HepG2 (cell line): ENCODE data around the gene CABLES1. TPM values are rescaled to one million over a fixed set of nuclear protein-coding genes. Genes with fewer than 3 reads are reported as not detected.

ENCODE experiments used
- ATAC-seq: fragments of 200-7000 bp; cut with Tn5 transposase; 3 replicates; pipeline ENCODE4 v1.9.1; 2020; ENCODE audit warnings: mild to moderate bottlenecking, moderate library complexity
- BruUV-seq: library from RNA; stranded (reverse); fragments of 400-500 nt; replicated peaks from 2 replicates; lab custom pipeline; 2021; lab: Mats Ljungman, UMichigan
- CTCF ChIA-PET: fragments of 300-600 bp; formaldehyde crosslinking; extraction: SDS; loops from one replicate; lab custom pipeline; 2021; ENCODE audit warnings: low total read pairs, inconsistent platforms, low intra/inter-chr PET ratio; lab: Yijun Ruan, JAX
- POLR2A ChIA-PET: fragments of 350-600 bp; sonication (Branson Sonifier 250); formaldehyde crosslinking; loops from one replicate; lab custom pipeline; 2020; ENCODE audit warnings: antibody characterized with exemption, inconsistent platforms; lab: Yijun Ruan, JAX
- DNase-seq: peaks from one replicate; pipeline ENCODE4 v3.0.0-alpha.2; 2015; ENCODE audit warnings: low spot score
- FAIRE-seq: peaks from 3 replicates; lab custom pipeline; 2011; peaks lifted over from hg19 to GRCh38; lab: Jason Lieb, UNC
- H2AFZ ChIP-seq: one replicate; pipeline ENCODE4 v1.6.1; 2011; ENCODE audit warnings: low read length, inconsistent platforms
- H3K27ac ChIP-seq: fragments of 300-600 bp; 3 replicates; pipeline ENCODE4 v1.8.0; 2011; ENCODE audit warnings: mixed run types, mild to moderate bottlenecking, mixed read lengths, low read length, inconsistent platforms; ENCODE audit not compliant: insufficient read depth; ENCODE audit errors: extremely low read length
- H3K27me3 ChIP-seq, 2 experiments: fragments of 200-600 bp in 1 of 2; 2 replicates in 1 of 2; 3 replicates in 1 of 2; pipeline versions ENCODE4 v1.6.0 to v1.8.0; 2011; ENCODE audit warnings: low read length in 2 of 2, mild to moderate bottlenecking in 2 of 2, moderate library complexity in 2 of 2, inconsistent platforms in 1 of 2; ENCODE audit not compliant: insufficient read depth in 2 of 2, control insufficient read depth in 1 of 2
- H3K36me3 ChIP-seq, 2 experiments: fragments of 200-600 bp in 1 of 2; replicated peaks in 1 of 2; 2 replicates in 1 of 2; 3 replicates in 1 of 2; pipeline versions ENCODE4 v1.5.1 to v1.8.0; 2011; ENCODE audit warnings: low read length in 2 of 2, inconsistent platforms in 1 of 2; ENCODE audit not compliant: insufficient read depth in 2 of 2, control insufficient read depth in 1 of 2
- H3K4me1 ChIP-seq: 2 replicates; pipeline ENCODE4 v1.5.1; 2012; ENCODE audit warnings: low read length, inconsistent platforms; ENCODE audit not compliant: insufficient read depth
- H3K4me2 ChIP-seq: 2 replicates; pipeline ENCODE4 v1.6.0; 2011; ENCODE audit warnings: low read depth, low read length, inconsistent platforms
- H3K4me3 ChIP-seq, 3 experiments: fragments of 200-600 bp in 1 of 3; sonication (generic), shearing (Covaris generic) in 1 of 3; replicated peaks in 1 of 3; 2 replicates each; pipeline ENCODE4 v1.5.1; 2011 to 2016; ENCODE audit warnings: low read length in 3 of 3, inconsistent platforms in 2 of 3, low read depth in 2 of 3, mild to moderate bottlenecking in 2 of 3, control low read depth in 1 of 3, mixed read lengths in 1 of 3; ENCODE audit not compliant: insufficient read depth in 1 of 3
- H3K79me2 ChIP-seq: one replicate; pipeline ENCODE4 v1.6.1; 2011; ENCODE audit warnings: low read length, inconsistent platforms; ENCODE audit not compliant: insufficient read depth
- H3K9ac ChIP-seq: 2 replicates; pipeline ENCODE4 v1.6.0; 2011; ENCODE audit warnings: mild to moderate bottlenecking, low read depth, low read length, inconsistent platforms; ENCODE audit not compliant: insufficient read depth
- H3K9me3 ChIP-seq: 2 replicates; pipeline ENCODE4 v1.5.1; 2012; ENCODE audit warnings: mild to moderate bottlenecking, low read length
- H4K20me1 ChIP-seq: 2 replicates; pipeline ENCODE4 v1.6.0; 2011; ENCODE audit warnings: inconsistent platforms, mild to moderate bottlenecking, low read length, moderate library complexity; ENCODE audit not compliant: insufficient read depth
- ARID5B ChIP-seq: IDR thresholded peaks from 2 replicates; pipeline ENCODE4 v1.4.0; 2020; ENCODE audit warnings: mild to moderate bottlenecking, missing genetic modification reagents
- HMGXB4 ChIP-seq, 2 experiments: sonication (generic) in 1 of 2; formaldehyde crosslinking in 1 of 2; IDR thresholded peaks; 2 replicates each; pipeline versions ENCODE4 v1.4.0 to v1.6.1; 2018 to 2020; ENCODE audit warnings: missing genetic modification reagents in 2 of 2, borderline replicate concordance in 1 of 2, low read depth in 1 of 2, mild to moderate bottlenecking in 1 of 2, missing biosample characterization in 1 of 2
- KLF9 ChIP-seq: IDR thresholded peaks from 2 replicates; pipeline ENCODE4 v1.6.1; 2016; ENCODE audit warnings: low read depth
- KMT2B ChIP-seq: IDR thresholded peaks from 2 replicates; pipeline ENCODE4 v1.6.1; 2016; ENCODE audit warnings: missing genetic modification reagents, missing compliant biosample characterization
- NFKBIZ ChIP-seq: IDR thresholded peaks from 2 replicates; pipeline ENCODE4 v1.6.1; 2018; ENCODE audit warnings: missing genetic modification reagents, missing compliant biosample characterization
- PAWR ChIP-seq: sonication (generic); formaldehyde crosslinking; IDR thresholded peaks from 2 replicates; pipeline ENCODE4 v1.4.0; 2020; ENCODE audit warnings: missing genetic modification reagents, mild to moderate bottlenecking, borderline replicate concordance
- PLSCR1 ChIP-seq: sonication (generic); formaldehyde crosslinking; IDR thresholded peaks from 2 replicates; pipeline ENCODE4 v1.5.0; 2020; ENCODE audit warnings: missing genetic modification reagents, mild to moderate bottlenecking, borderline replicate concordance
- PPARG ChIP-seq: conservative IDR thresholded peaks from 2 replicates; pipeline ENCODE4 v1.6.1; 2016; ENCODE audit warnings: missing biosample characterization, missing genetic modification reagents
- RAD21 ChIP-seq: fragments of 450-650 bp; formaldehyde crosslinking; IDR thresholded peaks from 2 replicates; pipeline ENCODE4 v1.5.0; 2020; ENCODE audit warnings: mild to moderate bottlenecking
- RCOR2 ChIP-seq: IDR thresholded peaks from 2 replicates; pipeline ENCODE4 v1.6.1; 2016; ENCODE audit warnings: missing biosample characterization, missing genetic modification reagents
- STAG1 ChIP-seq: sonication (generic); formaldehyde crosslinking; IDR thresholded peaks from 2 replicates; pipeline ENCODE4 v1.4.0; 2020; ENCODE audit warnings: missing genetic modification reagents
- ZNF33A ChIP-seq: sonication (generic); formaldehyde crosslinking; IDR thresholded peaks from 2 replicates; pipeline ENCODE4 v1.5.1; 2020; ENCODE audit warnings: missing genetic modification reagents, mild to moderate bottlenecking, moderate library complexity, borderline replicate concordance
- ZNF569 ChIP-seq: sonication (generic); formaldehyde crosslinking; IDR thresholded peaks from 2 replicates; pipeline ENCODE4 v1.5.0; 2020; ENCODE audit warnings: mild to moderate bottlenecking, missing genetic modification reagents, moderate library complexity, borderline replicate concordance
- ZNF691 ChIP-seq: sonication (generic); formaldehyde crosslinking; IDR thresholded peaks from 2 replicates; pipeline ENCODE4 v1.4.0; 2020; ENCODE audit warnings: missing genetic modification reagents, low read depth, mild to moderate bottlenecking, borderline replicate concordance
- ZNF703 ChIP-seq: sonication (generic); formaldehyde crosslinking; IDR thresholded peaks from 2 replicates; pipeline ENCODE4 v1.5.1; 2020; ENCODE audit warnings: missing genetic modification reagents, mild to moderate bottlenecking, moderate library complexity, borderline replicate concordance
- ZNF83 ChIP-seq: sonication (generic); formaldehyde crosslinking; IDR thresholded peaks from 2 replicates; pipeline ENCODE4 v1.4.0; 2020; ENCODE audit warnings: missing genetic modification reagents, mild to moderate bottlenecking, borderline replicate concordance
- WGBS: methylation state at CpG from one replicate; pipeline ENCODE4 v1.1.6; 2017; ENCODE audit warnings: low lambda C conversion rate; 5-methylcytosine and 5-hydroxymethylcytosine counted together
- in situ Hi-C: cut with HindIII; loops from 2 replicates; pipeline ENCODE4 v1.10.0; 2017; ENCODE audit warnings: low pct_unique_long_range_greater_than_20kb; ENCODE audit not compliant: extremely low pct_ligation_motif_present
- intact Hi-C: fragments of 100-400 bp; cut with micrococcal nuclease; formaldehyde crosslinking; loops from one replicate; pipeline ENCODE4 v1.10.0; 2022; ENCODE audit not compliant: unreplicated experiment
- polyA plus RNA-seq, 8 experiments: library from polyadenylated mRNA; depleted of rRNA in 3 of 8; stranded (reverse) in 7 of 8; unstranded in 1 of 8; fragments of >200 nt; fragmentation: Illumina TruSeq in 4 of 8; extraction: Trizol in 4 of 8; gene quantifications; 2 replicates each; pipeline versions ENCODE4 v1.2.1 to v1.2.3, GENCODE V29; 2011 to 2016; ENCODE audit warnings: low read depth in 4 of 8, missing spikeins in 1 of 8, mixed read lengths in 1 of 8; ENCODE audit not compliant: insufficient read depth in 1 of 8
- total RNA-seq, 5 experiments: library from RNA; depleted of rRNA; stranded (reverse); fragments of >200 nt; fragmentation: Illumina TruSeq; extraction: Trizol; gene quantifications; 2 replicates each; pipeline ENCODE4 v1.2.3, GENCODE V29; 2016; ENCODE audit warnings: low read depth in 1 of 5

CABLES1 gene
- total and polyA plus RNA-seq, 2 of the 13 experiments (the other 11 are each of a cell fraction or from before 2014, with no cell fraction given) = 14.7 to 25.8 TPM

GRCh38 chr18:23131693-23132319, 3.5 kb upstream of the CABLES1 start:
- DNase-seq (peak; percentile 75), ATAC-seq (no peak)
- peak; percentile 84 for TF ChIP-seq STAG1 (CRISPR knock-in tag)
- 0 out of 2 replicates have a peak, but pooled peaks have one; percentile 16 for TF ChIP-seq ARID5B (CRISPR knock-in tag)
- no peak for TF ChIP-seq PAWR (CRISPR knock-in tag)
- no peak for TF ChIP-seq ZNF691 (CRISPR knock-in tag)
- no peak for TF ChIP-seq ZNF33A (CRISPR knock-in tag)
- TF ChIP-seq ZNF703 = no peak
- TF ChIP-seq KLF9 (CRISPR knock-in tag) = no peak
- TF ChIP-seq RAD21 = peak; percentile 54
- 0 out of 2 replicates have a peak, but pooled peaks have one; percentile 26 for TF ChIP-seq RCOR2 (CRISPR knock-in tag)
- 0 out of 2 replicates have a peak, but pooled peaks have one; percentile 43 for TF ChIP-seq PPARG (CRISPR knock-in tag)
- TF ChIP-seq ZNF569 (CRISPR knock-in tag) = no peak
- no peak for TF ChIP-seq NFKBIZ (CRISPR knock-in tag)
- 0 out of 4 replicates have a peak, but pooled peaks of 1 of the 2 experiments have one; percentile 21 for TF ChIP-seq HMGXB4 (CRISPR knock-in tag; IDR thresholded peaks at IDR 0.05; ENCODE audit: borderline replicate concordance in 1 of 2, low read depth in 1 of 2)
- 0 out of 2 replicates have a peak, but pooled peaks have one; percentile 37 for TF ChIP-seq KMT2B
- no peak for TF ChIP-seq PLSCR1 (CRISPR knock-in tag)
- no peak for TF ChIP-seq ZNF83 (CRISPR knock-in tag)

More at GRCh38 chr18:23131693-23132319, 3.5 kb upstream of the CABLES1 start:
- no peaks in the 10 kb centered on the region; a peak in 1 of 5 replicates for H3K27me3 ChIP-seq
- H4K20me1 ChIP-seq = no peaks in the 10 kb centered on the region
- CTCF ChIA-PET = interaction anchor here (1.3 to 1.7 kb wide), 4 partner anchors 75 to 280 kb away, joined by 3 to 11 read pairs (median 8); no protein-coding TSS in a partner anchor
- no peak overlapping the region for H3K27ac ChIP-seq
- H3K4me2 ChIP-seq = no peak overlapping the region; the same call in 1 of the 2 replicates
- H3K4me3 ChIP-seq = no peak overlapping the region
- H2AFZ ChIP-seq = no peak overlapping the region
- BruUV-seq = no TSS peak
- in situ Hi-C loops (loop anchor here (10.0 kb wide), 1 partner anchor 243 kb away; no protein-coding TSS in a partner anchor), intact Hi-C loops (loop anchor here (1.0 to 5.0 kb wide), 5 partner anchors 55 to 281 kb away; no protein-coding TSS in a partner anchor)
- POLR2A ChIA-PET = interaction anchor here (2.9 kb wide), 1 partner anchor 10 kb away, joined by 14 read pairs; no protein-coding TSS in a partner anchor
- H3K36me3 ChIP-seq = no peaks in the 10 kb centered on the region
- peaks cover 50% of the 10 kb centered on the region for H3K4me1 ChIP-seq
- no peak overlapping the region for H3K9ac ChIP-seq
- no peaks in the 10 kb centered on the region for H3K9me3 ChIP-seq
- peaks cover 14% of the 10 kb centered on the region for H3K79me2 ChIP-seq
- peak; percentile 71 for FAIRE-seq
- 23% methylated on average over 8 of the region's 8 CpGs for WGBS
